Activated CD8-positive, alpha-beta T cell treated with anti-CD3 and anti-CD28 coated beads for 36 hours (primary cell): ENCODE measurements around the gene CHST10. TPM values are rescaled to one million over a fixed set of nuclear protein-coding genes. Genes with fewer than 3 reads are reported as not detected.

ENCODE experiments used
- ATAC-seq: fragments of 200-7000 bp; cut with Tn5 transposase; one replicate; pipeline ENCODE4 v1.10.0; 2021; ENCODE audit warnings: mild to moderate bottlenecking, moderate library complexity
- CTCF ChIA-PET: fragments of 350-600 bp; sonication (Branson Sonifier 250); formaldehyde crosslinking; loops from one replicate; lab custom pipeline; 2021; ENCODE audit warnings: antibody characterized with exemption; lab: Charles Lee
- POLR2A ChIA-PET: fragments of 350-600 bp; sonication (Branson Sonifier 250); formaldehyde crosslinking; loops from one replicate; lab custom pipeline; 2021; ENCODE audit warnings: antibody characterized with exemption; lab: Charles Lee
- DNase-seq: peaks from one replicate; pipeline ENCODE4 v3.0.0-alpha.2; 2020
- H3K27ac Mint-ChIP-seq: one replicate; pipeline ENCODE4 v1.8.0; 2021; ENCODE audit warnings: mild to moderate bottlenecking, mixed read lengths
- H3K27me3 Mint-ChIP-seq: one replicate; pipeline ENCODE4 v1.8.0; 2021; ENCODE audit warnings: mixed read lengths
- H3K36me3 Mint-ChIP-seq: one replicate; pipeline ENCODE4 v1.8.0; 2021; ENCODE audit warnings: low read depth, mixed read lengths
- H3K4me1 Mint-ChIP-seq: one replicate; pipeline ENCODE4 v1.8.0; 2021; ENCODE audit warnings: low read depth, mixed read lengths
- H3K4me3 Mint-ChIP-seq: one replicate; pipeline ENCODE4 v1.8.0; 2021; ENCODE audit warnings: mild to moderate bottlenecking, moderate library complexity, mixed read lengths
- H3K9me3 Mint-ChIP-seq: one replicate; pipeline ENCODE4 v1.8.0; 2021; ENCODE audit warnings: mixed read lengths
- intact Hi-C: fragments of 100-400 bp; cut with micrococcal nuclease; formaldehyde crosslinking; loops from one replicate; pipeline ENCODE4 v1.10.0; 2022
- total RNA-seq, 2 experiments: library from RNA; stranded (reverse); gene quantifications; one replicate each; pipeline ENCODE4 v1.2.3, GENCODE V29; 2021
- TF ChIP-seq, protein P1 (sequence below): fragments of 200-600 bp; IDR thresholded peaks from one replicate; pipeline ENCODE4 v1.8.0; 2022; ENCODE audit warnings: antibody characterized with exemption, mild to moderate bottlenecking

Gene CHST10
- total RNA-seq, 2 experiments from 2014 or later = 9.5 to 10.5 TPM

GRCh38 chr2:100427111-100427510, 9.6 kb upstream of the CHST10 start:
- Mint-ChIP-seq H3K4me1 (peaks cover 3% of the 10 kb centered on the region), H3K4me3 (no peak overlapping the region), H3K36me3 (no peaks in the 10 kb centered on the region), H3K9me3 (peaks cover 4% of the 10 kb centered on the region), H3K27ac (no peak overlapping the region), H3K27me3 (peaks cover 6% of the 10 kb centered on the region)
- ATAC-seq (no peak), DNase-seq (no peak)
- ChIA-PET POLR2A (no interaction called here), CTCF (interaction anchor here (1.3 kb wide), 1 partner anchor 130 kb away, joined by 3 read pairs; no protein-coding TSS in a partner anchor)
- TF ChIP-seq, protein P1, sequence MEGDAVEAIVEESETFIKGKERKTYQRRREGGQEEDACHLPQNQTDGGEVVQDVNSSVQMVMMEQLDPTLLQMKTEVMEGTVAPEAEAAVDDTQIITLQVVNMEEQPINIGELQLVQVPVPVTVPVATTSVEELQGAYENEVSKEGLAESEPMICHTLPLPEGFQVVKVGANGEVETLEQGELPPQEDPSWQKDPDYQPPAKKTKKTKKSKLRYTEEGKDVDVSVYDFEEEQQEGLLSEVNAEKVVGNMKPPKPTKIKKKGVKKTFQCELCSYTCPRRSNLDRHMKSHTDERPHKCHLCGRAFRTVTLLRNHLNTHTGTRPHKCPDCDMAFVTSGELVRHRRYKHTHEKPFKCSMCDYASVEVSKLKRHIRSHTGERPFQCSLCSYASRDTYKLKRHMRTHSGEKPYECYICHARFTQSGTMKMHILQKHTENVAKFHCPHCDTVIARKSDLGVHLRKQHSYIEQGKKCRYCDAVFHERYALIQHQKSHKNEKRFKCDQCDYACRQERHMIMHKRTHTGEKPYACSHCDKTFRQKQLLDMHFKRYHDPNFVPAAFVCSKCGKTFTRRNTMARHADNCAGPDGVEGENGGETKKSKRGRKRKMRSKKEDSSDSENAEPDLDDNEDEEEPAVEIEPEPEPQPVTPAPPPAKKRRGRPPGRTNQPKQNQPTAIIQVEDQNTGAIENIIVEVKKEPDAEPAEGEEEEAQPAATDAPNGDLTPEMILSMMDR = no peak
- intact Hi-C loops = no loop called here

DNA sequence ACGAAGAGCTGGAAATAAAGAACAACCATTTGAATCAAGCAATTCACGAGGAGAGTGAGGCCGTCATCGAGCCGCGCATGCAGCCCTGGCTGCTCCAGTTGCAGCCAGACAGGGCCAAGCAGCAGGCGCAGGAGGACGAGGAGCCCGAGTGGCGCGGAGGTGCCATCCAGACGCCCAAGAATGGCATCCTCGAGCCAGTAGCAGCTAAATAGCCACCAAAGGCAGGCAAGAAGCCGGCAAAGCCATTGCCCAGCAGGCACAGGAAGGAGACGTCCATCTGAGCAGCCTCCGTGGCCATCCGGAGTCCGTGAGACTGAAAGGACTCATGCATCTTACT, 8.9 kb upstream of the CHST10 start:
- CTCF ChIA-PET = interaction anchor here (1.5 kb wide), 1 partner anchor 164 kb away, joined by 5 read pairs; no protein-coding TSS in a partner anchor
- DNase-seq = no peak

GRCh38 chr2:100425573-100426383, 8.3 kb upstream of the CHST10 start:
- POLR2A ChIA-PET = interaction anchor here (0.6 kb wide), 1 partner anchor 37 kb away, joined by 3 read pairs; no protein-coding TSS in a partner anchor
- no peak overlapping the region for H3K27ac Mint-ChIP-seq
- H3K36me3 Mint-ChIP-seq = no peaks in the 10 kb centered on the region
- H3K4me3 Mint-ChIP-seq = no peak overlapping the region
- peaks cover 3% of the 10 kb centered on the region for H3K4me1 Mint-ChIP-seq
- H3K9me3 Mint-ChIP-seq = peaks cover 4% of the 10 kb centered on the region
- DNase-seq (no peak), ATAC-seq (no peak)
- intact Hi-C loops = no loop called here
- peaks cover 6% of the 10 kb centered on the region for H3K27me3 Mint-ChIP-seq
- TF ChIP-seq, protein P1 = no peak
- CTCF ChIA-PET = interaction anchor here (1.5 kb wide), 1 partner anchor 163 kb away, joined by 5 read pairs; no protein-coding TSS in a partner anchor

More for the DNA sequence above, 8.9 kb upstream of the CHST10 start:
- Mint-ChIP-seq H3K4me3 (no peak overlapping the region), H3K4me1 (peaks cover 3% of the 10 kb centered on the region), H3K36me3 (no peaks in the 10 kb centered on the region), H3K27ac (no peak overlapping the region), H3K9me3 (peaks cover 4% of the 10 kb centered on the region), H3K27me3 (peaks cover 6% of the 10 kb centered on the region)
- no peak for ATAC-seq
- TF ChIP-seq, protein P1 = no peak
- intact Hi-C loops = no loop called here
- POLR2A ChIA-PET = interaction anchor here (0.6 kb wide), 1 partner anchor 37 kb away, joined by 3 read pairs; no protein-coding TSS in a partner anchor

DNA sequence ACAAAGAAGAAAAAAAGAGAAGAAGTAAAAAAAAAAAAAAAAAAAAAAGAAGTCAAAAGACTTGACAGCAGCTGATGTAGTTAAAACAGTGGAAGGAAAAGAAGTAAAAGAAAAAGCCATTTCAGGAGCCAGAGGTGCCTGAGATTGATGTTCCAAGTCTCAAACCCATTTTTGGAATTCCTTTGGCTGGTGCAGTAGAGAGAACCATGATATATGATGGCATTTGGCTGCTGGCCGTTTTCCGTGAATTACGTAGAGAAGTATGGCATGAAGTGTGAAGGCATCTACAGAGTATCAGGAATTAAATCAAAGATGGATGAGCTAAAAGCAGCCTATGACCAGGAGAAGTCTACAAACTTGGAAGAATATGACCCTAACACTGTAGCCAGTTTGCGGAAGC, 7.6 kb upstream of the CHST10 start:
- ATAC-seq = no peak

More for the DNA sequence above, 7.6 kb upstream of the CHST10 start:
- POLR2A ChIA-PET = no interaction called here
- Mint-ChIP-seq H3K4me1 (peaks cover 3% of the 10 kb centered on the region), H3K9me3 (peaks cover 3% of the 10 kb centered on the region), H3K27me3 (peaks cover 6% of the 10 kb centered on the region), H3K27ac (no peak overlapping the region), H3K36me3 (no peaks in the 10 kb centered on the region), H3K4me3 (no peak overlapping the region)
- no peak for DNase-seq
- intact Hi-C loops = no loop called here
- CTCF ChIA-PET = interaction anchor here (1.5 kb wide), 1 partner anchor 163 kb away, joined by 5 read pairs; no protein-coding TSS in a partner anchor
- TF ChIP-seq, protein P1 = no peak
